Sigmoid colon (tissue), 7 donors: ENCODE results near the gene P2RY11. TPM values are rescaled to one million over a fixed set of nuclear protein-coding genes. Genes with fewer than 3 reads are reported as not detected.

Experiments used
- DNase-seq: peaks from one replicate; pipeline ENCODE4 v3.0.0-alpha.2; 2019
- H3K27ac ChIP-seq, 4 donors: fragments of 200-600 bp; sonication (generic); one replicate each; pipeline ENCODE4 v1.5.1; 2016 to 2019; ENCODE audit warnings: mild to moderate bottlenecking in 1 of 4
- H3K27me3 ChIP-seq, 3 donors: fragments of 200-600 bp; sonication (generic); one replicate each; pipeline ENCODE4 v1.5.1; 2019; ENCODE audit warnings: mild to moderate bottlenecking in 1 of 3
- H3K36me3 ChIP-seq, 4 donors: fragments of 200-600 bp; sonication (generic); one replicate each; pipeline ENCODE4 v1.5.1; 2016 to 2019
- H3K4me1 ChIP-seq, 4 donors: fragments of 200-600 bp; sonication (generic); one replicate each; pipeline ENCODE4 v1.5.1; 2017 to 2019
- H3K4me3 ChIP-seq, 4 donors: fragments of 200-600 bp; sonication (generic); one replicate each; pipeline ENCODE4 v1.5.1; 2017 to 2019; ENCODE audit warnings: mild to moderate bottlenecking in 2 of 4, moderate library complexity in 1 of 4
- H3K9me3 ChIP-seq, 4 donors: fragments of 200-600 bp in 3 of 4; sonication (generic) in 3 of 4; one replicate each; pipeline versions ENCODE4 v1.5.1 to v1.6.1; 2013 to 2019
- EP300 ChIP-seq, 4 donors: sonication (generic); formaldehyde crosslinking; IDR thresholded peaks; one replicate each; pipeline ENCODE4 v1.6.1; 2017; ENCODE audit warnings: antibody characterized with exemption in 4 of 4
- POLR2A ChIP-seq, 2 donors: fragments of 450-650 bp; IDR thresholded peaks; one replicate each; pipeline ENCODE4 v1.6.1; 2016; ENCODE audit warnings: antibody characterized with exemption in 2 of 2, mild to moderate bottlenecking in 2 of 2, moderate library complexity in 2 of 2
- POLR2AphosphoS5 ChIP-seq, 4 donors: sonication (generic); formaldehyde crosslinking; IDR thresholded peaks; one replicate each; pipeline ENCODE4 v1.6.1; 2017; ENCODE audit warnings: antibody characterized with exemption in 4 of 4
- WGBS, 2 donors: extraction: QIAGEN DNeasy Blood & Tissue Kit; methylation state at CpG; one replicate each; pipeline ENCODE4 v1.1.7; 2013; 5-methylcytosine and 5-hydroxymethylcytosine counted together
- intact Hi-C: fragments of 100-400 bp; cut with DNase I; formaldehyde crosslinking; loops from one replicate; pipeline ENCODE4 v1.15.1; 2023
- polyA plus RNA-seq, 3 donors: library from polyadenylated mRNA; stranded (reverse); fragments of 200-250 nt; gene quantifications; one replicate each; pipeline ENCODE4 v1.2.3, GENCODE V29; 2013
- total RNA-seq, 4 donors: library from RNA; depleted of rRNA; stranded (reverse); fragments of >200 nt; gene quantifications; one replicate each; pipeline ENCODE4 v1.1.0, GENCODE V29; 2016
- TF ChIP-seq, protein P1 (sequence below), 4 experiments: fragments of 450-650 bp in 3 of 4; fragments of 200-600 bp in 1 of 4; IDR thresholded peaks; one replicate each; pipeline ENCODE4 v1.5.1; 2016 to 2019; ENCODE audit warnings: antibody characterized with exemption in 4 of 4, mild to moderate bottlenecking in 3 of 4, moderate library complexity in 2 of 4
- donor health status: healthy with polysubstance abuse.
- donor health status: Bipolar disorder and iron deficiency.
- donor health status: healthy.

The P2RY11 gene
- total and polyA plus RNA-seq, 7 donors = 1.2 to 18.5 (median 3.9) TPM

DNA sequence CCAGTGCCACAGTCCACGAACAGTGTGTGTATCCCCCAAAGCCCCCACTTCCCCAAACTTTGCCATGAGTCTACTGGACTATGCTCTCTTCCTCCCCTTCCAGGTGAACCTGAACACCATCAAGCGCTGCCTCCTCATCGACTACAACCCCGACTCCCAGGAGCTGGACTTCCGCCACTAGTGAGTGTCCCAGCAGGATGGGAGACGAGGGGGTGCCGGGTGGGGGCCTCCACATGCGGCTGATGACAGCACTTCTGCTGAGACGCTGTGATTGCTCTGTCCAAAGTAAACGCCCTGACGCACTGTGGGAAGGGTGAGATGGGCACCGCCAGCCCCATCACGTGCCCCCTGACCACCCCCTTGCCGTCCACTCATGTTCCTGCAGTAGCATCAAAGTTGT lies 2.0 kb upstream of the P2RY11 start:
- Histone ChIP-seq H3K4me3 (no peak overlapping the region), H3K27me3 (no peaks in the 10 kb centered on the region), H3K9me3 (no peaks in the 10 kb centered on the region), H3K36me3 (peaks cover 20 to 57% (median 40%) of the 10 kb centered on the region in 4 donors), H3K27ac (no peak overlapping the region), H3K4me1 (peaks cover 0 to 33% (median 17%) of the 10 kb centered on the region in 4 donors)
- no peak for DNase-seq
- WGBS, 2 donors = 91 to 94% methylated on average over 14 of the region's 14 CpGs
- intact Hi-C loops = loop anchor here (5.0 kb wide), 1 partner anchor 143 kb away; the partner anchor contains the start of gene MRPL4
- TF ChIP-seq POLR2A (IDR thresholded peaks at IDR 0.05) (no peak), POLR2AphosphoS5 (IDR thresholded peaks at IDR 0.05) (no peak), EP300 (IDR thresholded peaks at IDR 0.05) (no peak)
- TF ChIP-seq, protein P1, sequence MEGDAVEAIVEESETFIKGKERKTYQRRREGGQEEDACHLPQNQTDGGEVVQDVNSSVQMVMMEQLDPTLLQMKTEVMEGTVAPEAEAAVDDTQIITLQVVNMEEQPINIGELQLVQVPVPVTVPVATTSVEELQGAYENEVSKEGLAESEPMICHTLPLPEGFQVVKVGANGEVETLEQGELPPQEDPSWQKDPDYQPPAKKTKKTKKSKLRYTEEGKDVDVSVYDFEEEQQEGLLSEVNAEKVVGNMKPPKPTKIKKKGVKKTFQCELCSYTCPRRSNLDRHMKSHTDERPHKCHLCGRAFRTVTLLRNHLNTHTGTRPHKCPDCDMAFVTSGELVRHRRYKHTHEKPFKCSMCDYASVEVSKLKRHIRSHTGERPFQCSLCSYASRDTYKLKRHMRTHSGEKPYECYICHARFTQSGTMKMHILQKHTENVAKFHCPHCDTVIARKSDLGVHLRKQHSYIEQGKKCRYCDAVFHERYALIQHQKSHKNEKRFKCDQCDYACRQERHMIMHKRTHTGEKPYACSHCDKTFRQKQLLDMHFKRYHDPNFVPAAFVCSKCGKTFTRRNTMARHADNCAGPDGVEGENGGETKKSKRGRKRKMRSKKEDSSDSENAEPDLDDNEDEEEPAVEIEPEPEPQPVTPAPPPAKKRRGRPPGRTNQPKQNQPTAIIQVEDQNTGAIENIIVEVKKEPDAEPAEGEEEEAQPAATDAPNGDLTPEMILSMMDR (IDR thresholded peaks at IDR 0.05) = no peak

DNA sequence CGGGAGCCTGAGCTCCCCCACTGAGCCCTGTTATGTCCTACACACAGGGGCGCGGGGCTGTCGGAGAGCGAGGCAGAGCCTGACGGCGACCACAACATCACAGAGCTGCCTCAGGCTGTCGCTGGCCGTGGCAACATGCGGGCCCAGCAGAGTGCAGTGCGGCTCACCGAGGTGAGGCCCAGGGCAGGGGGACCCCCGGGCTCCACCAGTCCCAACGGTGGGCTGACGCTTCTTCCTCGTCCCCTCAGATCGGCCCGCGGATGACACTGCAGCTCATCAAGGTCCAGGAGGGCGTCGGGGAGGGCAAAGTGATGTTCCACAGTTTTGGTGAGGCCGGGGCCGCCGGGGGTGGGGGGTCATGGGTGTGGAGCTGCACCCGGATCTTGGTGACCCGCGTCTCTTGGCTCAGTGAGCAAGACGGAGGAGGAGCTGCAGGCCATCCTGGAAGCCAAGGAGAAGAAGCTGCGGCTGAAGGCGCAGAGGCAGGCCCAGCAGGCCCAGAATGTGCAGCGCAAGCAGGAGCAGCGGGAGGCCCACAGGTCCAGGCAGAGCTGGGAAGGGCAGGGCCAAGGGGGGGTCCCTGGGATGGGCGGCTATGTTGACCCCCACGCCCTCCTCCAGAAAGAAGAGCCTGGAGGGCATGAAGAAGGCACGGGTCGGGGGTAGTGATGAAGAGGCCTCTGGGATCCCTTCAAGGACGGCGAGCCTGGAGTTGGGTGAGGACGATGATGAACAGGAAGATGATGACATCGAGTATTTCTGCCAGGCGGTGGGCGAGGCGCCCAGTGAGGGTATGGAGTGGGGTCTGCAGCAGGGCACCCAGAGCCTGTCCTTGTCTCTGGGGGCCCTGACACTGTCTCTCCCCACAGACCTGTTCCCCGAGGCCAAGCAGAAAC lies 1.2 kb upstream of the P2RY11 start:
- H3K9me3 ChIP-seq = no peaks in the 10 kb centered on the region
- 92 to 93% methylated on average over 44 of the region's 44 CpGs for WGBS, 2 donors
- TF ChIP-seq POLR2AphosphoS5 (IDR thresholded peaks at IDR 0.05) (no peak), POLR2A (IDR thresholded peaks at IDR 0.05) (no peak), EP300 (IDR thresholded peaks at IDR 0.05) (no peak)
- TF ChIP-seq, protein P1 (IDR thresholded peaks at IDR 0.05) = no peak
- DNase-seq = no peak
- intact Hi-C loops = no loop called here
- peaks cover 26 to 65% (median 48%) of the 10 kb centered on the region in 4 donors for H3K36me3 ChIP-seq
- no peak overlapping the region for H3K4me3 ChIP-seq
- H3K27me3 ChIP-seq = no peaks in the 10 kb centered on the region
- peaks cover 0 to 33% (median 17%) of the 10 kb centered on the region in 4 donors for H3K4me1 ChIP-seq
- no peak overlapping the region for H3K27ac ChIP-seq

DNA sequence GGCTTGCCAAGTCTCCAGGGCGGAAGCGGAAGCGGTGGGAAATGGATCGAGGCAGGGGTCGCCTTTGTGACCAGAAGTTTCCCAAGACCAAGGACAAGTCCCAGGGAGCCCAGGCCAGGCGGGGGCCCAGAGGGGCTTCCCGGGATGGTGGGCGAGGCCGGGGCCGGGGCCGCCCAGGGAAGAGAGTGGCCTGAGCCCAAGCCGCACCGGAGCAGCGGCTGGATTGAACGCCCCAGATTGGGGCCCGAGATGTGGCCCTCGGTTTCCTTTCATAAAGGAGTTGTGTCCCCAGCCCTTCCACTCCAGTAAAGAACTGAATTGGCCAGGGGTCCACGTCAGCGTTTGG lies 548 bp upstream of the P2RY11 start:
- TF ChIP-seq POLR2AphosphoS5 (IDR thresholded peaks at IDR 0.05) (no peak), POLR2A (IDR thresholded peaks at IDR 0.05) (no peak), EP300 (IDR thresholded peaks at IDR 0.05) (no peak)
- TF ChIP-seq, protein P1 (IDR thresholded peaks at IDR 0.05) = no peak
- H3K9me3 ChIP-seq = no peaks in the 10 kb centered on the region
- peaks cover 0 to 28% (median 15%) of the 10 kb centered on the region in 4 donors for H3K4me1 ChIP-seq
- no peak overlapping the region for H3K4me3 ChIP-seq
- intact Hi-C loops = no loop called here
- H3K36me3 ChIP-seq = peaks cover 30 to 71% (median 54%) of the 10 kb centered on the region in 4 donors
- H3K27me3 ChIP-seq = no peaks in the 10 kb centered on the region
- no peak for DNase-seq
- WGBS, 2 donors = 90 to 91% methylated on average over 19 of the region's 19 CpGs
- no peak overlapping the region for H3K27ac ChIP-seq

DNA sequence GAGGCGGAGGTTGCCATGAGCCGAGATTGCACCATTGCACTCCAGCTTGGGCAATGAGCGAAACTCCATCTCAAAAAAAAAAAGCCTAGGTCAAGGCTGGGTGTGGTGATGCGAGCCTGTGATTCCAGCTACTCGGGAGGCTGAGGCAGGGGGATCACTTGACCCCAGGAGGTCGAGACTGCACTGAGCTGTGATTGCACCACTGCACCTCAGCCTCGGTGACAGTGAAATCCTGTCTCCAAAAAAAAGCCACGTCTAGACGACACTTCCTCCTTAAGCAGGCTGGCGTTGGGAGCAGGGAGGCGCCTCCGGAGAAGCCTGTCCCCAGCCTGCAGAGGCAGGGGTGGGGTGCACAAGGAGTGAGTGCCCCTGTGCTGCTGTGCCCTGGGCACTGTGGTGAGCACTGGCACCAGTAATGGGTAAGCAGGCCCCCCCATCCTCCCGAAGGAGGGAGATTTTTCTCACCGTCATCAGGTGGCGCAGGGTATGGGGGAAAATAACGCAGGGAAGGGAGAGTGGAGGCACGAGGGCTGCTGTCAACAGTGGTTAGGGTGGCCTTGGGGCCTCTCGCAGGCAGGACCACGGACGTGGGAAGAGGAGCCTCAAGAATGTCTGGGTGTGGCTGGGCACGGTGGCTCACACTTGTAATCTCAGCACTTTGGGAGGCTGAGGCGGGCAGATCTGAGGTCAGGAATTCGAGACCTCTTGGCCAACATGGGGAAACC lies 706 bp downstream of the P2RY11 start:
- TF ChIP-seq EP300 (IDR thresholded peaks at IDR 0.05) (no peak), POLR2A (IDR thresholded peaks at IDR 0.05) (no peak), POLR2AphosphoS5 (IDR thresholded peaks at IDR 0.05) (no peak)
- TF ChIP-seq, protein P1 (IDR thresholded peaks at IDR 0.05) = no peak
- Histone ChIP-seq H3K27ac (no peak overlapping the region), H3K27me3 (no peaks in the 10 kb centered on the region), H3K9me3 (no peaks in the 10 kb centered on the region), H3K36me3 (peaks cover 42 to 83% (median 67%) of the 10 kb centered on the region in 4 donors), H3K4me3 (no peak overlapping the region), H3K4me1 (peaks cover 0 to 21% (median 7%) of the 10 kb centered on the region in 4 donors)
- intact Hi-C loops = no loop called here
- WGBS, 2 donors = 45 to 56% methylated on average over 23 of the region's 23 CpGs
- DNase-seq = no peak
